Vagina (tissue), 2 donors: Measurements from ENCODE around the gene SPOCD1.
"Not testable (repeated sequence)": the region's sequence is repeated elsewhere in the genome, so short reads cannot be mapped to it uniquely, and the experiment has no call there.

Experiments used
- CTCF ChIP-seq, 3 experiments: fragments of 450-650 bp in 2 of 3; fragments of 200-600 bp in 1 of 3; sonication (generic) in 1 of 3; IDR thresholded peaks; one replicate each; pipeline ENCODE4 v1.5.1; 2017 to 2019; ENCODE audit warnings: antibody characterized with exemption in 3 of 3, mild to moderate bottlenecking in 2 of 3, moderate library complexity in 2 of 3
- POLR2A ChIP-seq, 2 donors: fragments of 450-650 bp; IDR thresholded peaks; one replicate each; pipeline ENCODE4 v1.6.1; 2017; ENCODE audit warnings: antibody characterized with exemption in 2 of 2, mild to moderate bottlenecking in 2 of 2, moderate library complexity in 2 of 2
- POLR2AphosphoS5 ChIP-seq, 2 donors: sonication (generic); formaldehyde crosslinking; IDR thresholded peaks; one replicate each; pipeline ENCODE4 v1.9.0; 2017; ENCODE audit warnings: antibody characterized with exemption in 2 of 2, mild to moderate bottlenecking in 2 of 2, low read depth in 1 of 2; ENCODE audit not compliant: insufficient read depth in 1 of 2

GRCh38 chr1:31816501-31816900 is 679 bp upstream of the SPOCD1 start:
- TF ChIP-seq CTCF (IDR thresholded peaks at IDR 0.05); POLR2A (IDR thresholded peaks at IDR 0.05); POLR2AphosphoS5 (IDR thresholded peaks at IDR 0.05; ENCODE audit: insufficient read depth in 1 of 2, low read depth in 1 of 2): not testable (repeated sequence)
